Activated CD8-positive, alpha-beta T cell treated with anti-CD3 and anti-CD28 coated beads for 36 hours (primary cell): ENCODE results near the gene CLSTN2. TPM values are rescaled to one million over a fixed set of nuclear protein-coding genes. Genes with fewer than 3 reads are reported as not detected.

ENCODE experiments used
- ATAC-seq: fragments of 200-7000 bp; cut with Tn5 transposase; one replicate; pipeline ENCODE4 v1.10.0; 2021; ENCODE audit warnings: mild to moderate bottlenecking, moderate library complexity
- CTCF ChIA-PET: fragments of 350-600 bp; sonication (Branson Sonifier 250); formaldehyde crosslinking; loops from one replicate; lab custom pipeline; 2021; ENCODE audit warnings: antibody characterized with exemption; lab: Charles Lee
- POLR2A ChIA-PET: fragments of 350-600 bp; sonication (Branson Sonifier 250); formaldehyde crosslinking; loops from one replicate; lab custom pipeline; 2021; ENCODE audit warnings: antibody characterized with exemption; lab: Charles Lee
- DNase-seq: peaks from one replicate; pipeline ENCODE4 v3.0.0-alpha.2; 2020
- H3K27ac Mint-ChIP-seq: one replicate; pipeline ENCODE4 v1.8.0; 2021; ENCODE audit warnings: mild to moderate bottlenecking, mixed read lengths
- H3K27me3 Mint-ChIP-seq: one replicate; pipeline ENCODE4 v1.8.0; 2021; ENCODE audit warnings: mixed read lengths
- H3K36me3 Mint-ChIP-seq: one replicate; pipeline ENCODE4 v1.8.0; 2021; ENCODE audit warnings: low read depth, mixed read lengths
- H3K4me1 Mint-ChIP-seq: one replicate; pipeline ENCODE4 v1.8.0; 2021; ENCODE audit warnings: low read depth, mixed read lengths
- H3K4me3 Mint-ChIP-seq: one replicate; pipeline ENCODE4 v1.8.0; 2021; ENCODE audit warnings: mild to moderate bottlenecking, moderate library complexity, mixed read lengths
- H3K9me3 Mint-ChIP-seq: one replicate; pipeline ENCODE4 v1.8.0; 2021; ENCODE audit warnings: mixed read lengths
- intact Hi-C: fragments of 100-400 bp; cut with micrococcal nuclease; formaldehyde crosslinking; loops from one replicate; pipeline ENCODE4 v1.10.0; 2022
- total RNA-seq, 2 experiments: library from RNA; stranded (reverse); gene quantifications; one replicate each; pipeline ENCODE4 v1.2.3, GENCODE V29; 2021
- TF ChIP-seq, protein P1 (sequence below): fragments of 200-600 bp; IDR thresholded peaks from one replicate; pipeline ENCODE4 v1.8.0; 2022; ENCODE audit warnings: antibody characterized with exemption, mild to moderate bottlenecking

The CLSTN2 gene
- total RNA-seq, 2 experiments from 2014 or later: not detected

DNA sequence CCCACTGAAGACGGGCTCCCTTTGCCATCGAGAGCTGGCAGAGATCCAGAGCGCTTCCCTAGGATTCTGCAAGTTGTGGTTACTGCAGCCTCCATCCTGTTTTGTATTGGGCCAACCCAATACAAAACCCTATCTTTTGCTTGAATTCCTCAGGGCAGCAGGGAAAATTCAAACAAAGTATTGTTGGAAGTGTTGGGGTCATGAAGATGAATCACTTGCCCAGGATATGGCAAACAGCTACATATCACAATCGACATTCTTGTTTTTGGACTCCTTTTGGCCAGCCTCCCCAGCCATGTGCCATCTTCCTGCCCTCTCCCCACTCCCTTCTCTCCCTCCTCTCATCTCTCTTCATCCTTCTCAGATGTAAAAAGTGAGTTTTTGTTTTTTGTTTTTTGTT is 642.9 kb downstream of the CLSTN2 start:
- no peak for ATAC-seq
- no peaks in the 10 kb centered on the region for H3K4me1 Mint-ChIP-seq
- H3K4me3 Mint-ChIP-seq: no peak overlapping the region
- ChIA-PET POLR2A (no interaction called here), CTCF (no interaction called here)
- TF ChIP-seq, protein P1, sequence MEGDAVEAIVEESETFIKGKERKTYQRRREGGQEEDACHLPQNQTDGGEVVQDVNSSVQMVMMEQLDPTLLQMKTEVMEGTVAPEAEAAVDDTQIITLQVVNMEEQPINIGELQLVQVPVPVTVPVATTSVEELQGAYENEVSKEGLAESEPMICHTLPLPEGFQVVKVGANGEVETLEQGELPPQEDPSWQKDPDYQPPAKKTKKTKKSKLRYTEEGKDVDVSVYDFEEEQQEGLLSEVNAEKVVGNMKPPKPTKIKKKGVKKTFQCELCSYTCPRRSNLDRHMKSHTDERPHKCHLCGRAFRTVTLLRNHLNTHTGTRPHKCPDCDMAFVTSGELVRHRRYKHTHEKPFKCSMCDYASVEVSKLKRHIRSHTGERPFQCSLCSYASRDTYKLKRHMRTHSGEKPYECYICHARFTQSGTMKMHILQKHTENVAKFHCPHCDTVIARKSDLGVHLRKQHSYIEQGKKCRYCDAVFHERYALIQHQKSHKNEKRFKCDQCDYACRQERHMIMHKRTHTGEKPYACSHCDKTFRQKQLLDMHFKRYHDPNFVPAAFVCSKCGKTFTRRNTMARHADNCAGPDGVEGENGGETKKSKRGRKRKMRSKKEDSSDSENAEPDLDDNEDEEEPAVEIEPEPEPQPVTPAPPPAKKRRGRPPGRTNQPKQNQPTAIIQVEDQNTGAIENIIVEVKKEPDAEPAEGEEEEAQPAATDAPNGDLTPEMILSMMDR: no peak
- H3K27ac Mint-ChIP-seq: no peak overlapping the region
- H3K27me3 Mint-ChIP-seq: peaks cover 6% of the 10 kb centered on the region
- intact Hi-C loops: no loop called here
- no peaks in the 10 kb centered on the region for H3K9me3 Mint-ChIP-seq
- no peak for DNase-seq
- H3K36me3 Mint-ChIP-seq: no peaks in the 10 kb centered on the region

DNA sequence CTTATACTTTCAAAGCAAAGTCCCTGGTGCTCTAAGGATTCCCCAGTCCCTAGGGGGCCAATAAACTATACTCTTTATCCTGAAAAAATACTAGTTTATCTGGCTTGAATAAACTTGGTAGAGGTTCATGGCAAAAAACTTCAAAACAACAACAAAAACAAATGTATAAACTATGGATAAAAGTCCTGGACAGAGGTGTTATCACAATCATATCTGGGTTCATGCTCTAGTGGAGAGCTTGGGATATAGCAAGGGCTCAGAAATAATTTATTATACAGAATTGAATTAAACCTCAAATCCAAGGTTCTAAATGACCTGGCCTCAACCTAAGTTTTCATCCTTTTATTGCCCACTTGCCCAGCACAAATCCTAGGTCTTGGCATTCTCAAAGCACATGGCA is 644.3 kb downstream of the CLSTN2 start:
- no peaks in the 10 kb centered on the region for H3K4me1 Mint-ChIP-seq
- TF ChIP-seq, protein P1: no peak
- DNase-seq (no peak), ATAC-seq (no peak)
- H3K4me3 Mint-ChIP-seq: no peak overlapping the region
- H3K27ac Mint-ChIP-seq: no peak overlapping the region
- H3K9me3 Mint-ChIP-seq: no peaks in the 10 kb centered on the region
- peaks cover 6% of the 10 kb centered on the region for H3K27me3 Mint-ChIP-seq
- H3K36me3 Mint-ChIP-seq: no peaks in the 10 kb centered on the region
- CTCF ChIA-PET: no interaction called here
- intact Hi-C loops: no loop called here
- POLR2A ChIA-PET: no interaction called here

DNA sequence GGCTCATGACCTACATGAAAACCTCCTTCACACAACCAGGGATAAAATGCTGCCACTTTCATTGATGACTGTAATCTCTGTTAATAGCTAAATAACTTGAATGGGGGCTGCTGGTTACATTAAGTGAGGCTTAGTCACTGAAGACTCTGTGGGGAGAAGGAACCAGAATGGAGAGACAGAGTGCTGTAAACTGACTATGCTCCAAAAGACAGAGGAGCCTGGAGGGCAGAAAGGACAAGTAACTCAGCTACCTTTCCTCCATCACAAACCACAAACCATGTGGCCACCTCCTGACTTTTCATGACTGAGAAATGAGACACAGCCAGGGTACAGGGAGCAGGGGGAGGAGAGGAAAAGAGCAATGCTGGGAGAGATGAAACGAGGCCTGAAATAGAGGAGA is 645.8 kb downstream of the CLSTN2 start:
- DNase-seq (no peak), ATAC-seq (no peak)
- TF ChIP-seq, protein P1: no peak
- no peak overlapping the region for H3K27ac Mint-ChIP-seq
- H3K36me3 Mint-ChIP-seq: no peaks in the 10 kb centered on the region
- intact Hi-C loops: no loop called here
- peaks cover 6% of the 10 kb centered on the region for H3K27me3 Mint-ChIP-seq
- no peaks in the 10 kb centered on the region for H3K9me3 Mint-ChIP-seq
- POLR2A ChIA-PET: interaction anchor here (0.9 kb wide), 1 partner anchor 12 kb away, joined by 3 read pairs; no protein-coding TSS in a partner anchor
- H3K4me3 Mint-ChIP-seq: no peak overlapping the region
- no peaks in the 10 kb centered on the region for H3K4me1 Mint-ChIP-seq
- CTCF ChIA-PET: no interaction called here

DNA sequence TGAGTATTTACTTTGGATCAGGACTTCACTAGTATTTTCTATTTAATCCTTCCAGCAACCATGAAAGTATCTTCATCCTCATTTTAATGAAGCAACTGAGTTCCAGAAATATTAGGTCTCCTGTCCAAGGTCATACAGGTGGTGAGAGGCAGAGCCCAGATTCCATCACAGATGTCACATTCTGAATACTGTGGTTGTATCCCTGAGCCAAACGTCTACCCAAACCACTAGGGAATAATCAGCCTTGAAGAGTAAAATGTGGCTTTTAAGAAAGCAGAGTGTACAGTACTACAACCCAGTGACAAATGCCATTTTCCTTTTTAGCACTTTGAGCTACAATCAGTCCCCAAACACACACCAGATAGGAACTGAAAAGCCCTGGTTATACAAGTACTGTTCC is 649.6 kb downstream of the CLSTN2 start:
- CTCF ChIA-PET: no interaction called here
- TF ChIP-seq, protein P1: no peak
- intact Hi-C loops: no loop called here
- Mint-ChIP-seq H3K4me1 (no peaks in the 10 kb centered on the region), H3K9me3 (no peaks in the 10 kb centered on the region), H3K36me3 (no peaks in the 10 kb centered on the region), H3K27ac (no peak overlapping the region), H3K4me3 (no peak overlapping the region), H3K27me3 (peaks cover 9% of the 10 kb centered on the region)
- POLR2A ChIA-PET: no interaction called here
- no peak for DNase-seq
- ATAC-seq: no peak

DNA sequence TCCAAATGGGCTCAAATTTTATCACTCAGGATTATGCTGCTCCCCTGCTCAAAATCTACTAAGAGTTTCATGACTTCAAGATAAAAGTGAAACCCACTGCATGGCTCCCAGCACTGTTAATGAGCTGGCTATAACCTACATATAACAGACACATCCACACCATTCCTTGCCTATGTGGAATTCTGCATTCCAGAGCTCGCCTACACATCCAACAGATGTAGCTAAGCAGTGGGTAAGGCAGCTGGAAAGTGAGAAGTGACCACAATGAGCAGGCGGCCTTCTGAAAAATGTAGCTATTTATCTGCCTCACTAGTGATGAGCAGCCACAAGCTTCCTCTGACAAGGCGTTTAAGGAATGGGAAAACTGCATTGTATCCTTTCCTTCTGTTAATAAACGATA is 650.8 kb downstream of the CLSTN2 start:
- no peak for DNase-seq
- POLR2A ChIA-PET: no interaction called here
- intact Hi-C loops: no loop called here
- Mint-ChIP-seq H3K4me1 (no peaks in the 10 kb centered on the region), H3K4me3 (no peak overlapping the region), H3K27me3 (peaks cover 7% of the 10 kb centered on the region), H3K9me3 (no peaks in the 10 kb centered on the region), H3K36me3 (no peaks in the 10 kb centered on the region), H3K27ac (no peak overlapping the region)
- ATAC-seq: no peak
- TF ChIP-seq, protein P1: no peak
- CTCF ChIA-PET: no interaction called here
